Astrocyte of the spinal cord (primary cell): ENCODE data around the gene GDPD5.

Experiments used
- DNase-seq: peaks from one replicate; pipeline ENCODE4 v3.0.0; 2011; ENCODE audit warnings: low read depth, low spot score
- H3K4me3 ChIP-seq: 2 replicates; pipeline ENCODE4 v1.5.1; 2011; ENCODE audit warnings: low read depth, mild to moderate bottlenecking, low read length, moderate library complexity
- CTCF ChIP-seq: IDR thresholded peaks from 2 replicates; pipeline ENCODE4 v1.5.1; 2012; ENCODE audit warnings: low read depth, mild to moderate bottlenecking, low read length, inconsistent platforms
- in situ Hi-C: cut with HindIII; loops from 2 replicates; pipeline ENCODE4 v1.10.0; 2017; ENCODE audit warnings: low sequenced_read_pairs

The GDPD5 gene

GRCh38 chr11:75468534-75469340 is 57.0 kb downstream of the GDPD5 start:
- H3K4me3 ChIP-seq = no peak overlapping the region
- in situ Hi-C loops = no loop called here
- DNase-seq = peak; percentile 79
- TF ChIP-seq CTCF = no peak

DNA sequence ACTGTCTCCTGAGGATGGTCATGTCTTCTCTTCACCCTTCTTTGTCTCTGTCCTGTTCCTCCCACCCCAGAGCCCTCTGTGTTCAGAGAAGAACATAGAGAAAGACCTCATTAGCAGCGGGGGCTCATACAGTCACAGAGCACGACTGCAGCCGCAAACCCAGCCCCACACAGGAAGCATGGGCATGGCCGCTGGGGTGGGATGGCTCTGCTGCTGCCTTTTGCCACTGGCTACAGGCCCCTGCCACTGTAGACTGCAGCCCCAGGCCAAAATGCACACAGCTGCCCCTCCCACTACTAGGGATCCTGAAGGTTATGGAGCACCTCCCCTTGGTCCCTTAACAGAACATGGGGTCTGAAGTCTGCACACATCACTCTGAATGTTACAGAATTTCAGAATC is 57.9 kb downstream of the GDPD5 start:
- no peak for DNase-seq
- H3K4me3 ChIP-seq = no peak overlapping the region
- in situ Hi-C loops = no loop called here
- TF ChIP-seq CTCF = no peak

- H3K4me3 ChIP-seq = no peak overlapping the region
- in situ Hi-C loops = no loop called here
- no peak for DNase-seq
- TF ChIP-seq CTCF = no peak
These were observed 58.4 kb downstream of the GDPD5 start for GRCh38 chr11:75467311-75467710.

- TF ChIP-seq CTCF = no peak
- DNase-seq = peak; percentile 29
- no peak overlapping the region for H3K4me3 ChIP-seq
- in situ Hi-C loops = no loop called here
These were observed 59.8 kb downstream of the GDPD5 start for GRCh38 chr11:75465701-75466531.

- DNase-seq = no peak
- TF ChIP-seq CTCF = no peak
- H3K4me3 ChIP-seq = no peak overlapping the region
- in situ Hi-C loops = no loop called here
These were observed 62.5 kb downstream of the GDPD5 start for GRCh38 chr11:75463106-75463774.

DNA sequence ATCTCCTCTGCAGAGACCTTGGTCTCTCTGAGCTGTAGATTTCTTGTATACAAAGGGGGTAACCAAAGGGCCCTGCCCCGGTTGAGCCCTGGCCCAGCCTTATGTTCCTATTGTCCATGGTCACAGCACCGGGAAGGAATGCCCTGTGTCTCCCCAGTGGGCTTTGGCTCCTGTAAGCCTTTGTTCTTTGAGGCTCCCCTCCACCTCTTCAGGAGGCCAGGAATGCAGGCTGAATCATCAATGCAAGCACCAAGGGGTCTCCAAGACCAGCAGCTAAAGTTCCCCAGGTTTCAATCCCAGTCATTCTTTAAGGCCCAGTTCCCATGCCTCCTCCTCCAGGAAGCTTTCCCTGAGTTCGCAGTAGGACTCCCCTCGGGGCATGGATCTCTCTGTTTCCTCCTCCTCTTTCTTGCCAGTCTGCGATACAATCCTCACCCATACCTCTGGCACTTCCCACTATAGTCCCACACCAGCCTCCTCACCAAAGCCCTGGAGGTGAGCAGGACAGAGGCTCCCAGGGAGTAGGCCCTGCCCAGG is 63.6 kb downstream of the GDPD5 start:
- H3K4me3 ChIP-seq = no peak overlapping the region
- in situ Hi-C loops = no loop called here
- no peak for DNase-seq
- TF ChIP-seq CTCF = no peak
